HepG2 (cell line): ENCODE results near the gene LYRM4. TPM values are rescaled to one million over a fixed set of nuclear protein-coding genes. Genes with fewer than 3 reads are reported as not detected.

ENCODE experiments used
- ARID4A ChIP-seq: sonication (generic); formaldehyde crosslinking; IDR thresholded peaks from 2 replicates; pipeline ENCODE4 v1.5.0; 2020; ENCODE audit warnings: mild to moderate bottlenecking, missing genetic modification reagents, borderline replicate concordance
- KLF11 ChIP-seq: IDR thresholded peaks from 2 replicates; pipeline ENCODE4 v1.6.1; 2016; ENCODE audit warnings: missing compliant biosample characterization
- KLF12 ChIP-seq: sonication (generic); formaldehyde crosslinking; IDR thresholded peaks from 2 replicates; pipeline ENCODE4 v1.4.0; 2020; ENCODE audit warnings: missing genetic modification reagents, borderline replicate concordance
- KLF6 ChIP-seq: IDR thresholded peaks from 2 replicates; pipeline ENCODE4 v1.8.0; 2016; ENCODE audit warnings: missing biosample characterization, missing genetic modification reagents
- POGK ChIP-seq: sonication (generic); formaldehyde crosslinking; conservative IDR thresholded peaks from 2 replicates; pipeline ENCODE4 v1.8.0; 2022; ENCODE audit warnings: mild to moderate bottlenecking, moderate library complexity, missing genetic modification reagents
- RARG ChIP-seq: sonication (generic); formaldehyde crosslinking; IDR thresholded peaks from 2 replicates; pipeline ENCODE4 v1.4.0; 2020; ENCODE audit warnings: low read depth, mild to moderate bottlenecking, missing genetic modification reagents
- SNAPC5 ChIP-seq: sonication (generic); formaldehyde crosslinking; IDR thresholded peaks from 2 replicates; pipeline ENCODE4 v1.8.1; 2023; ENCODE audit warnings: mild to moderate bottlenecking, missing genetic modification reagents, borderline replicate concordance
- SP5 ChIP-seq: IDR thresholded peaks from 2 replicates; pipeline ENCODE4 v1.6.1; 2016; ENCODE audit warnings: low read depth, borderline replicate concordance
- STAG1 ChIP-seq: sonication (generic); formaldehyde crosslinking; IDR thresholded peaks from 2 replicates; pipeline ENCODE4 v1.4.0; 2020; ENCODE audit warnings: missing genetic modification reagents
- TOE1 ChIP-seq: sonication (generic); formaldehyde crosslinking; IDR thresholded peaks from 2 replicates; pipeline ENCODE4 v1.4.0; 2020; ENCODE audit warnings: mild to moderate bottlenecking, missing genetic modification reagents
- TSC22D2 ChIP-seq: sonication (generic); formaldehyde crosslinking; IDR thresholded peaks from 2 replicates; pipeline ENCODE4 v1.5.1; 2020; ENCODE audit warnings: missing genetic modification reagents, mild to moderate bottlenecking, borderline replicate concordance
- ZBTB7B ChIP-seq: sonication (generic); formaldehyde crosslinking; IDR thresholded peaks from 2 replicates; pipeline ENCODE4 v1.4.0; 2020; ENCODE audit warnings: missing genetic modification reagents
- ZNF18 ChIP-seq: sonication (generic); formaldehyde crosslinking; IDR thresholded peaks from 2 replicates; pipeline ENCODE4 v1.8.0; 2022; ENCODE audit warnings: mild to moderate bottlenecking, missing genetic modification reagents; ENCODE audit not compliant: insufficient replicate concordance
- ZNF20 ChIP-seq: sonication (generic); formaldehyde crosslinking; IDR thresholded peaks from 2 replicates; pipeline ENCODE4 v1.4.0; 2020; ENCODE audit warnings: mild to moderate bottlenecking, moderate library complexity, missing genetic modification reagents
- ZNF230 ChIP-seq: sonication (generic); formaldehyde crosslinking; IDR thresholded peaks from 2 replicates; pipeline ENCODE4 v1.4.0; 2020; ENCODE audit warnings: mild to moderate bottlenecking, missing genetic modification reagents
- ZNF256 ChIP-seq: sonication (generic); formaldehyde crosslinking; conservative IDR thresholded peaks from 2 replicates; pipeline ENCODE4 v1.4.0; 2020; ENCODE audit warnings: missing genetic modification reagents
- ZNF350 ChIP-seq: sonication (generic); formaldehyde crosslinking; IDR thresholded peaks from 2 replicates; pipeline ENCODE4 v1.4.0; 2020; ENCODE audit warnings: mild to moderate bottlenecking, low read depth, missing genetic modification reagents, borderline replicate concordance
- ZNF510 ChIP-seq: sonication (generic); formaldehyde crosslinking; IDR thresholded peaks from 2 replicates; pipeline ENCODE4 v1.4.0; 2020; ENCODE audit warnings: low read depth, mild to moderate bottlenecking, missing genetic modification reagents
- ZNF552 ChIP-seq: sonication (generic); formaldehyde crosslinking; IDR thresholded peaks from 2 replicates; pipeline ENCODE4 v1.9.0; 2022; ENCODE audit warnings: missing genetic modification reagents, mild to moderate bottlenecking, borderline replicate concordance
- polyA plus RNA-seq, 8 experiments: library from polyadenylated mRNA; depleted of rRNA in 3 of 8; stranded (reverse) in 7 of 8; unstranded in 1 of 8; fragments of >200 nt; fragmentation: Illumina TruSeq in 4 of 8; extraction: Trizol in 4 of 8; gene quantifications; 2 replicates each; pipeline versions ENCODE4 v1.2.1 to v1.2.3, GENCODE V29; 2011 to 2016; ENCODE audit warnings: low read depth in 4 of 8, missing spikeins in 1 of 8, mixed read lengths in 1 of 8; ENCODE audit not compliant: insufficient read depth in 1 of 8
- total RNA-seq, 5 experiments: library from RNA; depleted of rRNA; stranded (reverse); fragments of >200 nt; fragmentation: Illumina TruSeq; extraction: Trizol; gene quantifications; 2 replicates each; pipeline ENCODE4 v1.2.3, GENCODE V29; 2016; ENCODE audit warnings: low read depth in 1 of 5

LYRM4 gene
- total and polyA plus RNA-seq, 2 of the 13 experiments (the other 11 are each of a cell fraction or from before 2014, with no cell fraction given), result 64.6 to 67.5 TPM

- TF ChIP-seq ARID4A (CRISPR knock-in tag) (peak; percentile 98), ZNF256 (CRISPR knock-in tag) (peak; percentile 39), KLF6 (CRISPR knock-in tag) (no peak; the same call in 1 of the 2 replicates), ZNF230 (CRISPR knock-in tag) (peak; percentile 47; the same call in 1 of the 2 replicates), ZNF20 (CRISPR knock-in tag) (no peak), SNAPC5 (CRISPR knock-in tag) (0 out of 2 replicates have a peak, but pooled peaks have one; percentile 23), KLF11 (CRISPR knock-in tag) (no peak; the same call in 1 of the 2 replicates), TOE1 (no peak), ZNF552 (CRISPR knock-in tag) (0 out of 2 replicates have a peak, but pooled peaks have one; percentile 37), SP5 (peak; percentile 61), STAG1 (CRISPR knock-in tag) (no peak; the same call in 1 of the 2 replicates), TSC22D2 (no peak; the same call in 1 of the 2 replicates), ZNF350 (peak; percentile 87; the same call in 1 of the 2 replicates), ZNF18 (CRISPR knock-in tag) (peak; percentile 31), POGK (no peak), KLF12 (peak; percentile 54; the same call in 1 of the 2 replicates), RARG (CRISPR knock-in tag) (no peak), ZBTB7B (CRISPR knock-in tag) (peak; percentile 71; the same call in 1 of the 2 replicates), ZNF510 (CRISPR knock-in tag) (no peak)
Measured at GRCh38 chr6:5260661-5261544, at the start of gene LYRM4, which contains the start of gene FARS2 (continued).
